Osteoblast (primary cell): Measurements from ENCODE around the gene CSNK1A1. TPM values are rescaled to one million over a fixed set of nuclear protein-coding genes. Genes with fewer than 3 reads are reported as not detected.
A peak's percentile ranks its signal among the peaks of the same experiment; 100 is the strongest.

ENCODE experiments used
- DNase-seq: peaks from one replicate; pipeline ENCODE4 v3.0.0; 2011; ENCODE audit warnings: low spot score, mixed read lengths; ENCODE audit not compliant: insufficient read length; ENCODE audit errors: missing footprints
- H2AFZ ChIP-seq: 2 replicates; pipeline ENCODE4 v1.6.0; 2011; ENCODE audit warnings: mild to moderate bottlenecking, low read length
- H3K27ac ChIP-seq: 2 replicates; pipeline ENCODE4 v1.5.1; 2011; ENCODE audit warnings: mild to moderate bottlenecking, low read depth, low read length, moderate library complexity
- H3K27me3 ChIP-seq: 2 replicates; pipeline ENCODE4 v1.6.0; 2012; ENCODE audit warnings: mild to moderate bottlenecking, control low read depth, inconsistent platforms, low read length, moderate library complexity; ENCODE audit not compliant: insufficient read depth
- H3K36me3 ChIP-seq: 2 replicates; pipeline ENCODE4 v1.5.1; 2011; ENCODE audit warnings: mild to moderate bottlenecking, low read length, control low read depth, moderate library complexity; ENCODE audit not compliant: insufficient read depth
- H3K4me1 ChIP-seq: 2 replicates; pipeline ENCODE4 v1.5.1; 2011; ENCODE audit warnings: mild to moderate bottlenecking, low read length, control low read depth, moderate library complexity; ENCODE audit not compliant: insufficient read depth
- H3K4me2 ChIP-seq: 2 replicates; pipeline ENCODE4 v1.6.0; 2011; ENCODE audit warnings: mild to moderate bottlenecking, low read length; ENCODE audit not compliant: insufficient read depth
- H3K4me3 ChIP-seq: fragments of 200-600 bp; sonication (generic); 3 replicates; pipeline ENCODE4 v1.5.1; 2012; ENCODE audit warnings: mild to moderate bottlenecking, low read length, inconsistent platforms; ENCODE audit not compliant: insufficient read depth
- H3K79me2 ChIP-seq: 2 replicates; pipeline ENCODE4 v1.6.0; 2012; ENCODE audit warnings: mild to moderate bottlenecking, low read length, control low read depth, inconsistent platforms; ENCODE audit not compliant: insufficient read depth
- H3K9me3 ChIP-seq: 2 replicates; pipeline ENCODE4 v1.5.1; 2011; ENCODE audit warnings: low read depth, low read length, control low read depth
- H4K20me1 ChIP-seq: 2 replicates; pipeline ENCODE4 v1.6.0; 2012; ENCODE audit warnings: mild to moderate bottlenecking, low read length, control low read depth; ENCODE audit not compliant: insufficient read depth
- CTCF ChIP-seq: IDR thresholded peaks from 2 replicates; pipeline ENCODE4 v1.5.1; 2011; ENCODE audit warnings: mild to moderate bottlenecking, low read depth, low read length, moderate library complexity; ENCODE audit errors: extremely low read depth
- total RNA-seq: library from RNA; depleted of rRNA; stranded (reverse); fragments of >200 nt; gene quantifications from 2 replicates; pipeline ENCODE4 v1.2.3, GENCODE V29; 2012

The CSNK1A1 gene
- total RNA-seq, 1 donor, result 497 TPM

- H3K27ac ChIP-seq, result no peak overlapping the region
- H3K36me3 ChIP-seq, result no peaks in the 10 kb centered on the region
- H3K4me1 ChIP-seq, result peaks cover 32% of the 10 kb centered on the region
- no peaks in the 10 kb centered on the region for H3K79me2 ChIP-seq
- H3K4me3 ChIP-seq, result no peak overlapping the region
- no peak overlapping the region for H2AFZ ChIP-seq
- no peaks in the 10 kb centered on the region for H3K27me3 ChIP-seq
- H3K4me2 ChIP-seq, result no peak overlapping the region
- no peaks in the 10 kb centered on the region for H4K20me1 ChIP-seq
- no peak for TF ChIP-seq CTCF
- no peaks in the 10 kb centered on the region for H3K9me3 ChIP-seq
- DNase-seq, result no peak
Measured at GRCh38 chr5:149481485-149481884, 69.8 kb downstream of the CSNK1A1 start.

GRCh38 chr5:149478761-149479160, 72.5 kb downstream of the CSNK1A1 start:
- TF ChIP-seq CTCF, result no peak

GRCh38 chr5:149475777-149476176, 75.5 kb downstream of the CSNK1A1 start:
- no peak overlapping the region for H3K27ac ChIP-seq
- peaks cover 9% of the 10 kb centered on the region for H3K4me1 ChIP-seq
- H3K79me2 ChIP-seq, result no peaks in the 10 kb centered on the region
- H3K27me3 ChIP-seq, result no peaks in the 10 kb centered on the region
- no peaks in the 10 kb centered on the region for H3K36me3 ChIP-seq
- DNase-seq, result no peak
- TF ChIP-seq CTCF, result no peak
- no peaks in the 10 kb centered on the region for H4K20me1 ChIP-seq
- no peak overlapping the region for H2AFZ ChIP-seq
- no peak overlapping the region for H3K4me3 ChIP-seq
- H3K9me3 ChIP-seq, result no peaks in the 10 kb centered on the region
- no peak overlapping the region for H3K4me2 ChIP-seq

More at GRCh38 chr5:149478761-149479160, 72.5 kb downstream of the CSNK1A1 start:
- DNase-seq, result no peak
- H3K4me2 ChIP-seq, result no peak overlapping the region
- peaks cover 14% of the 10 kb centered on the region for H3K4me1 ChIP-seq
- no peaks in the 10 kb centered on the region for H3K79me2 ChIP-seq
- no peak overlapping the region for H3K27ac ChIP-seq
- no peaks in the 10 kb centered on the region for H4K20me1 ChIP-seq
- no peaks in the 10 kb centered on the region for H3K36me3 ChIP-seq
- no peaks in the 10 kb centered on the region for H3K9me3 ChIP-seq
- H3K4me3 ChIP-seq, result no peak overlapping the region
- H3K27me3 ChIP-seq, result no peaks in the 10 kb centered on the region
- no peak overlapping the region for H2AFZ ChIP-seq

- DNase-seq, result peak; percentile 35
- TF ChIP-seq CTCF, result no peak
Measured at GRCh38 chr5:149474198-149474597, 77.0 kb downstream of the CSNK1A1 start.

More at GRCh38 chr5:149474198-149474597, 77.0 kb downstream of the CSNK1A1 start:
- Histone ChIP-seq H2AFZ (no peak overlapping the region), H3K4me2 (no peak overlapping the region), H3K9me3 (no peaks in the 10 kb centered on the region), H3K27ac (no peak overlapping the region), H3K27me3 (no peaks in the 10 kb centered on the region), H3K36me3 (no peaks in the 10 kb centered on the region), H4K20me1 (no peaks in the 10 kb centered on the region), H3K79me2 (no peaks in the 10 kb centered on the region), H3K4me3 (no peak overlapping the region), H3K4me1 (peaks cover 9% of the 10 kb centered on the region)
